RCC 7860 (cell line): ENCODE measurements around the gene DKK1.

ENCODE experiments used
- DNase-seq: peaks from one replicate; pipeline ENCODE4 v3.0.0-alpha.2; 2015; ENCODE audit warnings: low spot score
- FAIRE-seq: peaks from 2 replicates; lab custom pipeline; 2012; peaks lifted over from hg19 to GRCh38; lab: Jason Lieb, UNC

Gene DKK1

GRCh38 chr10:52316500-52316899, 2.4 kb downstream of the DKK1 start:
- no peak for DNase-seq

GRCh38 chr10:52318136-52318701, 4.1 kb downstream of the DKK1 start:
- DNase-seq, result no peak

More at GRCh38 chr10:52316500-52316899, 2.4 kb downstream of the DKK1 start:
- FAIRE-seq, result no peak

GRCh38 chr10:52318822-52319464, 4.9 kb downstream of the DKK1 start:
- FAIRE-seq, result peak; percentile 99
- DNase-seq, result peak; percentile 99

More at GRCh38 chr10:52318136-52318701, 4.1 kb downstream of the DKK1 start:
- FAIRE-seq, result no peak

- DNase-seq (peak; percentile 31), FAIRE-seq (no peak)
These were observed 5.8 kb downstream of the DKK1 start for GRCh38 chr10:52319926-52320325.

- DNase-seq (no peak), FAIRE-seq (no peak)
These were observed 8.2 kb downstream of the DKK1 start for GRCh38 chr10:52322323-52322722.

- FAIRE-seq, result no peak
- no peak for DNase-seq
These were observed 8.9 kb downstream of the DKK1 start for GRCh38 chr10:52322936-52323335.

GRCh38 chr10:52326382-52326781, 12.3 kb downstream of the DKK1 start:
- DNase-seq, result no peak
- no peak for FAIRE-seq

- no peak for DNase-seq
- FAIRE-seq, result no peak
These were observed 17.7 kb downstream of the DKK1 start for GRCh38 chr10:52331638-52332364.

- FAIRE-seq (no peak), DNase-seq (no peak)
These were observed 18.7 kb downstream of the DKK1 start for GRCh38 chr10:52332815-52333214.

GRCh38 chr10:52334595-52334994, 20.5 kb downstream of the DKK1 start:
- no peak for DNase-seq
- peak; percentile 64 for FAIRE-seq

GRCh38 chr10:52335665-52336064, 21.6 kb downstream of the DKK1 start:
- FAIRE-seq (peak; percentile 55), DNase-seq (no peak)

GRCh38 chr10:52337225-52337624, 23.1 kb downstream of the DKK1 start:
- no peak for FAIRE-seq
- no peak for DNase-seq

- DNase-seq (no peak), FAIRE-seq (no peak)
These were observed 29.4 kb downstream of the DKK1 start for GRCh38 chr10:52343439-52343838.

GRCh38 chr10:52346394-52347326, 32.6 kb downstream of the DKK1 start:
- no peak for DNase-seq
- FAIRE-seq, result no peak

- DNase-seq, result no peak
These were observed 33.2 kb downstream of the DKK1 start for GRCh38 chr10:52347327-52347667.

GRCh38 chr10:52348037-52348564, 34.0 kb downstream of the DKK1 start:
- no peak for FAIRE-seq

More at GRCh38 chr10:52347327-52347667, 33.2 kb downstream of the DKK1 start:
- no peak for FAIRE-seq

GRCh38 chr10:52351914-52352330, 37.8 kb downstream of the DKK1 start:
- no peak for DNase-seq
- FAIRE-seq, result no peak

More at GRCh38 chr10:52348037-52348564, 34.0 kb downstream of the DKK1 start:
- no peak for DNase-seq

GRCh38 chr10:52353205-52353604, 39.1 kb downstream of the DKK1 start:
- FAIRE-seq (no peak), DNase-seq (no peak)

- no peak for DNase-seq
- FAIRE-seq, result no peak
These were observed 39.9 kb downstream of the DKK1 start for GRCh38 chr10:52353960-52354394.

- no peak for DNase-seq
- FAIRE-seq, result no peak
These were observed 43.9 kb downstream of the DKK1 start for GRCh38 chr10:52357971-52358370.

- no peak for DNase-seq
- FAIRE-seq, result no peak
These were observed 45.4 kb downstream of the DKK1 start for GRCh38 chr10:52359441-52359840.
